ENCODE results near the gene LOXL3.

DNA sequence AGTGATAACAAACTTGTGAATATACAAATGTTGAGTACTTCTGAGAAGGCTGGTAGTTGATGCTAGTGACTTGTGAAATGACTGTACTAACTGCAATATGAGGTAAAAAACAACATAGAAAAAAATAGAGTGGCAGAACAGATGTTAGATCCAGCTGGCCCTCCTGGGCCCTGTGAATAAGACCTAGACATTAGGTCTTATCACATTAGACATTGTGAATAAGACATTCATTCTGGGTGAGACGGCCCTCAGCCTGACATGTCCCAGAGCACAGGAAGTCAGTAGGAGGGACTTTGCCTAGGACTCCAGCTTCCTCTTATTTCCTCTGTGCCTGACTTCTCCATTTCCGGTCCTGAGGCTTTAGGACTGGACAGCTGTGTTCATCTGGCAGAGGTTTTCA, 23.7 kb upstream of the LOXL3 start:
- TF ChIP-seq, protein P1, sequence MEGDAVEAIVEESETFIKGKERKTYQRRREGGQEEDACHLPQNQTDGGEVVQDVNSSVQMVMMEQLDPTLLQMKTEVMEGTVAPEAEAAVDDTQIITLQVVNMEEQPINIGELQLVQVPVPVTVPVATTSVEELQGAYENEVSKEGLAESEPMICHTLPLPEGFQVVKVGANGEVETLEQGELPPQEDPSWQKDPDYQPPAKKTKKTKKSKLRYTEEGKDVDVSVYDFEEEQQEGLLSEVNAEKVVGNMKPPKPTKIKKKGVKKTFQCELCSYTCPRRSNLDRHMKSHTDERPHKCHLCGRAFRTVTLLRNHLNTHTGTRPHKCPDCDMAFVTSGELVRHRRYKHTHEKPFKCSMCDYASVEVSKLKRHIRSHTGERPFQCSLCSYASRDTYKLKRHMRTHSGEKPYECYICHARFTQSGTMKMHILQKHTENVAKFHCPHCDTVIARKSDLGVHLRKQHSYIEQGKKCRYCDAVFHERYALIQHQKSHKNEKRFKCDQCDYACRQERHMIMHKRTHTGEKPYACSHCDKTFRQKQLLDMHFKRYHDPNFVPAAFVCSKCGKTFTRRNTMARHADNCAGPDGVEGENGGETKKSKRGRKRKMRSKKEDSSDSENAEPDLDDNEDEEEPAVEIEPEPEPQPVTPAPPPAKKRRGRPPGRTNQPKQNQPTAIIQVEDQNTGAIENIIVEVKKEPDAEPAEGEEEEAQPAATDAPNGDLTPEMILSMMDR (optimal IDR thresholded peaks at IDR 0.05 in 1 of 3, IDR thresholded peaks at IDR 0.05 in 1 of 3, conservative IDR thresholded peaks at IDR 0.05 in 1 of 3; ENCODE audit: extremely low read depth in 1 of 3, insufficient read depth in 2 of 3, low read length in 3 of 3), result no peak
- no peak for TF ChIP-seq EZH2 (IDR thresholded peaks at IDR 0.05; ENCODE audit: low read length)

All from keratinocyte (primary cell).